GM18868 (cell line): ENCODE data around the gene BICC1.
"Not testable (repeated sequence)": the region's sequence is repeated elsewhere in the genome, so short reads cannot be mapped to it uniquely, and the experiment has no call there.

ENCODE experiments used
- ATAC-seq: cut with Tn5 transposase; IDR thresholded peaks from one replicate; pipeline ENCODE4 v1.9.1; 2021; ENCODE audit warnings: mild to moderate bottlenecking, moderate library complexity; ENCODE audit not compliant: unreplicated experiment

Gene BICC1

GRCh38 chr10:58843760-58844159 lies 331.1 kb downstream of the BICC1 start:
- no peak for ATAC-seq

GRCh38 chr10:58844680-58845079 lies 332.0 kb downstream of the BICC1 start:
- no peak for ATAC-seq

- ATAC-seq, result no peak
Measured at GRCh38 chr10:58846856-58847255, 334.2 kb downstream of the BICC1 start.

DNA sequence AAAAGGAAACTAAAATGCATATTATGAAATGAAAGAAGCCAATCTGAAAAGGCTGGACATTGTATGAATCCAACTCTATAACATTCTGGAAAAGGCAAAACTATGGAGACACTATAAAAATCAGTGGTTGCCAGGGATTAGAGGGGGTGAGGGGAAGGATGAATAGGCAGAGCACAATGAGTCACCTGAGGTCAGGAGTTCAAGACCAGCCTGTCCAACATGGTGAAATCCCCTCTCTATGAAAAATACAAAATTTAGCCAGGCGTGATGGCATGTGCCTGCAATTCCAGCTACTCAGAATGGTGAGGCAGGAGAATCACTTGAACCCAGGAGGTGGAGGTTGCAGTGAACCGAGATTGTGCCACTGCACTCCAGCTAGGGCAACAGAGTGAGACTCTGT lies 338.9 kb downstream of the BICC1 start:
- ATAC-seq, result no peak

GRCh38 chr10:58853668-58854067 lies 341.0 kb downstream of the BICC1 start:
- ATAC-seq, result no peak

DNA sequence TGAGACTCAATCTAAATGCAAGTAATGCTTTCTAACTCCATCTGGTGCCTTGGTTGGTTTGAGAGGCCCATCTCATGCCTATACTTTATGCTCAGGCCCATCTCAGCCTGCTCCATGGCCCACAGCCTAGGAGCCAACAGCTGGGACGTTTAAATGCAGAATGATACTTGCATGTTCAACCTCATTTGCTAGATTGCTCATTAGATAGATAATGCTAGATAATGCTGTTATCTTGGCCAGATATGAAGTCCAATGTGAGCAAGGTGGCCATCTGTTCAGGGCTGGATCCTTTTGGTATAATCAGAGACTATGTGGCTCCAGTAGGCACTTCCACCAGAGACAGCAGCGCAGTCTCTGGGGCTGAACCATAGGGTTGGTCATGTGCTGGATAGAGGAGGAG lies 342.1 kb downstream of the BICC1 start:
- ATAC-seq, result no peak

DNA sequence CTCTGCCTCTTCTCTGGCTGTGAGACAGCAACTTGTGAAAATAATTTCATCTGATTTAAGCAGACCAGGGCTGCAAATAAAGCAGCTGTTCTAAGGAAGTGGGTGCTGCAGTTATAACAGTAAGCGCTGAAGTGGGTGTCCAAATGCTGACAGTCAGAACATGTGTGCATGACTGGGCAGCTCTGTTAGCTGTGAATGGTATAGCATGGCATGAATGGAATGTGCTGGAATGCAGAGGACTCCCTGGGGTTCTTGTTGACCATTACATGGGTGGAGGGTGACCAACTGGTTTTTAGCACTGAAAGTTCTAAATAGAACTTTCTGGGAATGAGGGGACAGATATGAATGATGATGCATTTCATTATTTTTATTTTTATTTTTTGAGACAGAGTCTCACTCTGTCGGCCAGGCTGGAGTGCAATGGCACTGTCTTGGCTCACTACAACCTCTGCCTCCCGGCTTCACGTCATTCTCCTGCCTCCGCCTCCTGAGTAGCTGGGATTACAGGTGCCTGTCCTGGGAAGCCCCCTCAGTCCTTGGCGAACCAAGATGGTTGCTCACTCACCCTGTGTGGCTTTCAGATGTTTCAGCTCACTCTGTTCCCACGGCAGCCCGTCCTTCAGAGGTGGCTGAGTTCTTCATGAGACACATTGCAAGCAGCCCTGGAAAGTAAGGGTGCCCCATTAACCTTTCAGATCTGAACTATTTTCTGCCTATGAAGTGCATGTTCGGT lies 344.0 kb downstream of the BICC1 start:
- no peak for ATAC-seq

- no peak for ATAC-seq
Measured at GRCh38 chr10:58857251-58857805, 344.7 kb downstream of the BICC1 start.

DNA sequence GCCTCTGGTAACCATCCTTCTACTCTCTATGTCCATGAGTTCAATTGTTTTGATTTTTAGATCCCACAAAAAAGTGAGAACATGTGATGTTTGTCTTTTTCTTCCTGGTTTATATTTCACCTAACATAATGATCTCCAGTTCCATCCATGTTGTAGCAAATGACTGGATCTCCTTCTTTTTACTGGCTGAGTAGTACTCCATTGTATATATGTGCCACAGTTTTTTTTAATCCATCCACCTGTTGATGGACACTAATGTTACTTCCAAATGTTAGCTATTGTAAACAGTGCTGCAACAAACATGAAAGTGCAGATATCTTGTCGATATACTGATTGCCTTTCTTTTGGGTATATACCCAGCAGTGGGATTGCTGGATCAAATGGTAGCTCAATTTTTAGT lies 345.5 kb downstream of the BICC1 start:
- ATAC-seq, result not testable (repeated sequence)

DNA sequence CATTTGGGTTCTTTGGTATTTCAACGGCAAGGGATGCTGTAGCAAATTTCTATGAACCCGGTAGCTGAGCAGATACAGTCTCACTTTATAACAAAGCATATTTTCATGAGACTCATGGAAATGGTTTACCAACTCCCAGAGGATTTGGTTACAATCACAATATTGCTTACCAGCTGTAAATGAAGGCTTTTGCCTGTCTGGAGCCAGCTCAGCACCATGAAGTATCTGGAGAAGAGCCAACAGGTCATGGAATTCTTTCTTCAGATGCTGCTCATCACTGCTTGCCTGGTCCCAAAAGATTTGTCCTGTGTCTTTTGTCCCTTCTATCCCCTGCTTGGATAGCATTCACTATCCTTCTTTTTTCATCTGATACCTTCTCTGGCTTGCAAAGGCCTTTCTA lies 346.9 kb downstream of the BICC1 start:
- ATAC-seq, result no peak

GRCh38 chr10:58867683-58868082 lies 355.0 kb downstream of the BICC1 start:
- peak; percentile 93 for ATAC-seq

GRCh38 chr10:58868736-58869435 lies 356.2 kb downstream of the BICC1 start:
- no peak for ATAC-seq

DNA sequence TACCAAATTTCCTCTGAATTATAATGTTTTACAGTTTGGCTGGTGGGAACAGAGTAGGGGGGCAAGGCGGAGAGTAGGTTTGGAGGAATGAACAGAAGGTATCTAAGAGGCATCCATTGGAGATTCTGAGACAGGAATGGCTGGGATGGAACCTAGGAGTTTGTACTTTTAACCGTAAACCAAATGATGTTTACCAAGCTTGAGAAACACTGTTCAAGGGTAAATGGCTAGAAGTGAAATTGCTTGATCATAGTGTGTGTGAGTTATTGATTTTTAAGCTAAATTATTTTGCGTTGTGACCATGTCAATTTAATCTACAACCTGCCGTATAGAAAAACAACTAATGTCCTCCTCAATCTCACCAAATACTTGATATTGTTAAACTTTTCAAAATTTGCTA lies 357.4 kb downstream of the BICC1 start:
- no peak for ATAC-seq

GRCh38 chr10:58873161-58873560 lies 360.5 kb downstream of the BICC1 start:
- no peak for ATAC-seq
